ENCODE results near the gene PRKN. TPM values are rescaled to one million over a fixed set of nuclear protein-coding genes. Genes with fewer than 3 reads are reported as not detected.

PRKN gene
- polyA plus RNA-seq, 1 donor from 2014 or later = 1.2 TPM

- Histone ChIP-seq H3K27me3 (ENCODE audit: insufficient read depth, low read depth, low read length) (no peaks in the 10 kb centered on the region), H3K9me3 (ENCODE audit: low read length) (no peaks in the 10 kb centered on the region), H3K36me3 (ENCODE audit: insufficient read depth, low read length) (no peaks in the 10 kb centered on the region), H3F3A (ENCODE audit: insufficient read depth, low read length, poor library complexity, severe bottlenecking) (no peaks in the 10 kb centered on the region), H3K9me2 (ENCODE audit: insufficient read depth, low read length) (no peaks in the 10 kb centered on the region), H3K4me2 (ENCODE audit: low read length) (no peak overlapping the region), H3K79me2 (replicated peaks; ENCODE audit: insufficient read depth, low read length) (no peaks in the 10 kb centered on the region), H4K20me1 (ENCODE audit: insufficient read depth) (no peaks in the 10 kb centered on the region), H2AFZ (ENCODE audit: low read depth, low read length) (no peak overlapping the region), H3K9ac (ENCODE audit: low read length) (no peak overlapping the region), H3K4me3 (ENCODE audit: low read length) (no peak overlapping the region), H3K27ac (ENCODE audit: low read length) (no peak overlapping the region)
- TF ChIP-seq EP300 (conservative IDR thresholded peaks at IDR 0.05; ENCODE audit: poor library complexity, severe bottlenecking) (no peak), REST (IDR thresholded peaks at IDR 0.05; ENCODE audit: borderline replicate concordance) (no peak), TAF1 (IDR thresholded peaks at IDR 0.05; ENCODE audit: low read depth) (no peak), EZH2 (IDR thresholded peaks at IDR 0.05; ENCODE audit: borderline replicate concordance, insufficient read depth, low read length, poor library complexity, severe bottlenecking) (no peak)
Measured at GRCh38 chr6:161542346-161542980, 1185.1 kb downstream of the PRKN start.

- Histone ChIP-seq H3K27ac (ENCODE audit: low read length) (no peak overlapping the region), H3F3A (ENCODE audit: insufficient read depth, low read length, poor library complexity, severe bottlenecking) (no peaks in the 10 kb centered on the region), H3K9ac (ENCODE audit: low read length) (no peak overlapping the region), H3K27me3 (ENCODE audit: insufficient read depth, low read depth, low read length) (no peaks in the 10 kb centered on the region), H3K4me3 (ENCODE audit: low read length) (no peak overlapping the region), H2AFZ (ENCODE audit: low read depth, low read length) (no peak overlapping the region), H3K4me2 (ENCODE audit: low read length) (no peak overlapping the region), H3K36me3 (ENCODE audit: insufficient read depth, low read length) (no peaks in the 10 kb centered on the region), H4K20me1 (ENCODE audit: insufficient read depth) (no peaks in the 10 kb centered on the region), H3K9me3 (ENCODE audit: low read length) (no peaks in the 10 kb centered on the region), H3K9me2 (ENCODE audit: insufficient read depth, low read length) (no peaks in the 10 kb centered on the region), H3K79me2 (replicated peaks; ENCODE audit: insufficient read depth, low read length) (no peaks in the 10 kb centered on the region)
- TF ChIP-seq MXI1 (conservative IDR thresholded peaks at IDR 0.05; ENCODE audit: poor library complexity, severe bottlenecking) = no peak
- TF ChIP-seq TAF1 (IDR thresholded peaks at IDR 0.05; ENCODE audit: low read depth) = no peak
- no peak for TF ChIP-seq RAD21 (conservative IDR thresholded peaks at IDR 0.05)
- TF ChIP-seq SMC3 (conservative IDR thresholded peaks at IDR 0.05; ENCODE audit: poor library complexity) = no peak
- TF ChIP-seq REST (IDR thresholded peaks at IDR 0.05; ENCODE audit: borderline replicate concordance) = no peak
- no peak for TF ChIP-seq EP300 (conservative IDR thresholded peaks at IDR 0.05; ENCODE audit: poor library complexity, severe bottlenecking)
- no peak for TF ChIP-seq CTCF (IDR thresholded peaks at IDR 0.05; ENCODE audit: poor library complexity, severe bottlenecking)
- TF ChIP-seq POLR2AphosphoS5 (IDR thresholded peaks at IDR 0.05) = no peak
- no peak for TF ChIP-seq EZH2 (IDR thresholded peaks at IDR 0.05; ENCODE audit: borderline replicate concordance, insufficient read depth, low read length, poor library complexity, severe bottlenecking)
Measured at GRCh38 chr6:161540532-161540931, 1187.0 kb downstream of the PRKN start.

All from neural cell (in vitro differentiated cells).